Progenitor cell of endocrine pancreas (in vitro differentiated cells): ENCODE results near the gene NAB1. TPM values are rescaled to one million over a fixed set of nuclear protein-coding genes. Genes with fewer than 3 reads are reported as not detected.

ENCODE experiments used
- DNase-seq: peaks from one replicate; pipeline ENCODE4 v3.0.0; 2021; ENCODE audit warnings: low spot score; ENCODE audit not compliant: unreplicated experiment
- H3K27ac Mint-ChIP-seq: 2 replicates; pipeline ENCODE4 v1.8.0; 2021; ENCODE audit warnings: mild to moderate bottlenecking, moderate library complexity, mixed read lengths
- H3K27me3 Mint-ChIP-seq: 2 replicates; pipeline ENCODE4 v1.8.0; 2021; ENCODE audit warnings: mixed read lengths
- H3K36me3 Mint-ChIP-seq: 2 replicates; pipeline ENCODE4 v1.8.0; 2022; ENCODE audit warnings: mixed read lengths; ENCODE audit not compliant: insufficient read depth
- H3K4me1 Mint-ChIP-seq: 2 replicates; pipeline ENCODE4 v1.8.0; 2021; ENCODE audit warnings: low read depth, mixed read lengths
- H3K4me3 Mint-ChIP-seq: 2 replicates; pipeline ENCODE4 v1.8.0; 2021; ENCODE audit warnings: low read depth, mild to moderate bottlenecking, moderate library complexity, mixed read lengths
- H3K9me3 Mint-ChIP-seq: 2 replicates; pipeline ENCODE4 v1.8.0; 2021; ENCODE audit warnings: low read depth, mixed read lengths
- CTCF ChIP-seq: fragments of 200-600 bp; sonication (generic); IDR thresholded peaks from one replicate; pipeline ENCODE4 v1.5.0; 2021; ENCODE audit warnings: antibody characterized with exemption, mild to moderate bottlenecking; ENCODE audit not compliant: unreplicated experiment
- total RNA-seq: library from RNA; stranded (reverse); gene quantifications from 2 replicates; pipeline ENCODE4 v1.2.1, GENCODE V29; 2021

NAB1 gene
- total RNA-seq, 1 donor from 2014 or later = 64.1 TPM

GRCh38 chr2:190726255-190726654 lies 77.4 kb downstream of the NAB1 start:
- no peak for TF ChIP-seq CTCF
- DNase-seq = no peak
- no peaks in the 10 kb centered on the region for H3K9me3 Mint-ChIP-seq
- no peaks in the 10 kb centered on the region for H3K4me1 Mint-ChIP-seq
- no peaks in the 10 kb centered on the region for H3K27me3 Mint-ChIP-seq
- no peak overlapping the region for H3K4me3 Mint-ChIP-seq
- no peaks in the 10 kb centered on the region for H3K36me3 Mint-ChIP-seq
- H3K27ac Mint-ChIP-seq = no peak overlapping the region

GRCh38 chr2:190736355-190736754 lies 87.5 kb downstream of the NAB1 start:
- no peak for TF ChIP-seq CTCF
- Mint-ChIP-seq H3K36me3 (no peaks in the 10 kb centered on the region), H3K27me3 (no peaks in the 10 kb centered on the region), H3K4me1 (no peaks in the 10 kb centered on the region), H3K27ac (no peak overlapping the region), H3K9me3 (peaks cover 3% of the 10 kb centered on the region), H3K4me3 (no peak overlapping the region)
- no peak for DNase-seq

- no peak overlapping the region for H3K27ac Mint-ChIP-seq
Observed at GRCh38 chr2:190740449-190740848, 91.6 kb downstream of the NAB1 start.

More at GRCh38 chr2:190740449-190740848, 91.6 kb downstream of the NAB1 start:
- H3K27me3 Mint-ChIP-seq = no peaks in the 10 kb centered on the region
- TF ChIP-seq CTCF = no peak
- H3K4me3 Mint-ChIP-seq = no peak overlapping the region
- peaks cover 3% of the 10 kb centered on the region for H3K9me3 Mint-ChIP-seq
- no peak for DNase-seq
- no peaks in the 10 kb centered on the region for H3K4me1 Mint-ChIP-seq
- no peaks in the 10 kb centered on the region for H3K36me3 Mint-ChIP-seq

Other genes with a start within 250 kb of the NAB1 start
- 15.1 and 15.4 TPM in 2 replicates for gene MFSD6, start 240.7 kb upstream of the NAB1 start, total RNA-seq
- 10.2 and 13.9 TPM in 2 replicates for gene NEMP2, start 114.4 kb upstream of the NAB1 start, total RNA-seq
- 116 and 128 TPM in 2 replicates for gene GLS, start 231.7 kb downstream of the NAB1 start, total RNA-seq